Colonic mucosa (tissue), 4 donors: ENCODE measurements around the gene ABCA6. TPM values are rescaled to one million over a fixed set of nuclear protein-coding genes. Genes with fewer than 3 reads are reported as not detected.

Experiments
- DNase-seq: peaks from one replicate; pipeline ENCODE4 v3.0.0-alpha.2; 2020
- H3K27ac ChIP-seq: fragments of 200-600 bp; one replicate; pipeline ENCODE4 v1.8.0; 2021
- H3K27me3 ChIP-seq: fragments of 200-600 bp; one replicate; pipeline ENCODE4 v1.8.0; 2021
- H3K36me3 ChIP-seq: fragments of 200-600 bp; one replicate; pipeline ENCODE4 v1.8.0; 2021
- H3K4me1 ChIP-seq: fragments of 200-600 bp; one replicate; pipeline ENCODE4 v1.8.0; 2021; ENCODE audit warnings: mild to moderate bottlenecking
- H3K4me3 ChIP-seq: fragments of 200-600 bp; one replicate; pipeline ENCODE4 v1.8.0; 2021
- H3K9ac ChIP-seq, 2 donors: one replicate each; pipeline ENCODE4 v1.7.0; 2013; ENCODE audit warnings: control low read depth in 2 of 2, low read depth in 2 of 2, low read length in 2 of 2
- H3K9me3 ChIP-seq: fragments of 200-600 bp; one replicate; pipeline ENCODE4 v1.8.0; 2021
- CTCF ChIP-seq: fragments of 200-600 bp; IDR thresholded peaks from one replicate; pipeline ENCODE4 v1.8.0; 2022; ENCODE audit warnings: antibody characterized with exemption, mild to moderate bottlenecking
- intact Hi-C: fragments of 100-400 bp; cut with DNase I; formaldehyde crosslinking; loops from one replicate; pipeline ENCODE4 v1.14.1; 2022
- total RNA-seq, 2 donors: library from RNA; stranded (reverse); fragmentation: NEBNext Ultra II Directional in 1 of 2; extraction: Animal tissue kit (Norgen Biotek cat#: 25700) in 1 of 2; gene quantifications; one replicate each; pipeline ENCODE4 v1.2.1, GENCODE V29; 2021
- donor health status: healthy.
- donor health status: DM: no; HTN: no; CAD: no.
- donor health status: DM: no; HTN: no; CAD: no.

Gene ABCA6
- total RNA-seq, 2 donors from 2014 or later, result 2.1 to 5.9 TPM

GRCh38 chr17:69179227-69179952, 37.7 kb upstream of the ABCA6 start:
- intact Hi-C loops, result no loop called here
- Histone ChIP-seq H3K9me3 (no peaks in the 10 kb centered on the region), H3K27me3 (no peaks in the 10 kb centered on the region), H3K27ac (no peak overlapping the region), H3K36me3 (no peaks in the 10 kb centered on the region), H3K9ac (no peak overlapping the region), H3K4me1 (no peaks in the 10 kb centered on the region), H3K4me3 (no peak overlapping the region)
- TF ChIP-seq CTCF, result no peak
- DNase-seq, result no peak

- TF ChIP-seq CTCF, result no peak
- H3K9me3 ChIP-seq, result no peaks in the 10 kb centered on the region
- H3K27me3 ChIP-seq, result no peaks in the 10 kb centered on the region
- intact Hi-C loops, result no loop called here
- H3K27ac ChIP-seq, result no peak overlapping the region
- no peaks in the 10 kb centered on the region for H3K4me1 ChIP-seq
- no peak for DNase-seq
- no peak overlapping the region for H3K9ac ChIP-seq
- H3K4me3 ChIP-seq, result no peak overlapping the region
- H3K36me3 ChIP-seq, result no peaks in the 10 kb centered on the region
These were observed 34.7 kb upstream of the ABCA6 start for GRCh38 chr17:69176457-69176795.

GRCh38 chr17:69175625-69176456, 34.1 kb upstream of the ABCA6 start:
- Histone ChIP-seq H3K27me3 (no peaks in the 10 kb centered on the region), H3K27ac (no peak overlapping the region), H3K9ac (no peak overlapping the region), H3K4me3 (no peak overlapping the region), H3K4me1 (no peaks in the 10 kb centered on the region), H3K9me3 (no peaks in the 10 kb centered on the region), H3K36me3 (no peaks in the 10 kb centered on the region)
- TF ChIP-seq CTCF, result no peak
- no peak for DNase-seq
- intact Hi-C loops, result no loop called here

GRCh38 chr17:69175262-69175624, 33.5 kb upstream of the ABCA6 start:
- Histone ChIP-seq H3K27me3 (no peaks in the 10 kb centered on the region), H3K4me3 (no peak overlapping the region), H3K4me1 (no peaks in the 10 kb centered on the region), H3K36me3 (no peaks in the 10 kb centered on the region), H3K9me3 (no peaks in the 10 kb centered on the region), H3K27ac (no peak overlapping the region), H3K9ac (no peak overlapping the region)
- intact Hi-C loops, result no loop called here
- TF ChIP-seq CTCF, result no peak
- DNase-seq, result no peak

DNA sequence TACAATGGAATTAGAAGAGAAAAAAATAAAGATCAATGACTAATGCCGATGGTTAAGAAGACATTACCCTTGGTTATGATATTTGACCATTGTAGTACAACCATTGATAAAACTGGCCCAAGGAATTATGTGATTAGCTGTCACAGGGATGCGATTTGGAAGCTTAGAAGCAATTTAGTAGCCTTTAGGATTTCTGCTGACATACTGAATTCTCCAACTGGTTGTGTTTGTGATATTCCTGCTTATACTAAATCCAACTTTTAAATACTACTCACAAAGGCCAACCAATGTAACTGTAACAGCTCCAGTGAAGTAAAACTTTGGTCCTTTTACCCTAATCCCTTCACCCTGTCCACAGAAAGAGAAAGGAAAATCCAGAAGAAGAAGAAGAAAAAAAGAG, 31.4 kb upstream of the ABCA6 start:
- no peaks in the 10 kb centered on the region for H3K4me1 ChIP-seq
- no peak overlapping the region for H3K27ac ChIP-seq
- intact Hi-C loops, result no loop called here
- H3K4me3 ChIP-seq, result no peak overlapping the region
- no peak overlapping the region for H3K9ac ChIP-seq
- no peak for DNase-seq
- H3K27me3 ChIP-seq, result no peaks in the 10 kb centered on the region
- H3K9me3 ChIP-seq, result no peaks in the 10 kb centered on the region
- H3K36me3 ChIP-seq, result no peaks in the 10 kb centered on the region
- no peak for TF ChIP-seq CTCF
